Measurements from ENCODE around the gene OAT.

The OAT gene

DNA sequence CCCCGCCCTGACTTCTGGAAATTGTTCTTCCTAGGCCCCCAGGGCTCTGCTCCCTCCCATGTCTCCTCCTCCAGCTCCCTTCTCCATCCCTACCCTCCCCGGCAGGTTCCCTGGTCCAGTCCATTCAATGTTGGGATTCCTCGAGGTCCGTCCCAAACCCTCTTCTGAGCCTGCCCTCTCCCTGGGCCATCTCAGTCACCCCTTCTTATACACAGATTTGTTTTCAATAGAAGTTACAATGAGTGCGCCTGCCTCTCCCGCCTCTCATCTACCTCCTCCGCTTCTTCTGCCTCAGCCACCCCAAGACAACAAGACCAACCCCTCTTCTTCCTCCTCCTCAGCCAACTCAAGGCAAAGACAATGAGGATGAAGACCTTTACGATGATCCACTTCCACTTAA, 67.9 kb downstream of the OAT start:
- DNase-seq: no peak

DNA sequence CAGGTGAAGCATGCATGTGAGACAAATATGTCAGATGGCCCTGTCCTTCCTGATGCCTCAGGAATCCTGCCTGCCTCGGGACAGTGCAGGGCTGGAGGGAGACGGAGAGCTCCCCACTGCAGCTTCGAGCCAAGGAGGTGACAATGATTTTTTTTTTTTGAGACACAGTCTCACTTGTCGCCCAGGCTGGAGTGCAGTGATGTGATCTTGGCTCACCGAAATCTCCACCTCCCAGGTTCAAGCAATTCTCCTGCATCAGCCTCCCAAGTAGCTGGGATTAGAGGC, 68.8 kb downstream of the OAT start:
- no peak for DNase-seq

DNA sequence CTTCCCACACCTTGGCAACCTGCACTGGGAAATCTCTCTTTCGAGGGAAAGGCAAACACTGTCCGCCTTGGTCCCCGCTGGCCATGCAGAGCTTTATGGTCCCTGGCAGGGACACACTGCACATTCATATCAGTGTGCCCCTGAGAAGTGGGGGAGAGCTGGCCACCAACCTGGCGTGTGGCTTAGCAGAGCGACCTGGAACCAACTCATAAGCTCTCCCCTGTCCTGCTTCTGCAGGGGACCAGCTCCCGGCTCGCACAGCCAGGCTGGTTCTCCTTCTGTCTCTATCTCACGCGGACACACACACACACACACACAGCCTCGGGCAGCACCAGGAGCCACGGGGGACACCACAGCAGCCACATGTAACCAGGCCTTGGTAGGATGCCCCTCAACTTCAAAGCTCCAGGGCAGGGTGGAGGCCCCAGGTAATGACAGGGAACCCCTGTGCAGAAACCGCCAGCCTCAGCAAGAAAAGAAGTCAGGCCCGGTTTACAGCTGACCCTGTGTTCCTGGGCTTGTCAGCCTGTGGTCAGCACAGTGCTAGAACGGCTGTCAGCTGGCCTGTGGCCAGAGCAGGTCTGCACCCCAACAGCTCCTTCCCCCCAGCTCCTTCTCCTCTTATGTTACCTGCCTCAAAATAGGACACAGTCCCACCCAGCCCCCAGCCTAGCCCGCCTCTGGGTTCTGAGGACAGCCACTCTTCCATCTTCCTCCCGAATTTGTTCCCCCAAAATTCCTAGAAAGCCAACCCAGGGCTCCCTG, 69.3 kb downstream of the OAT start:
- no peak for DNase-seq

GRCh38 chr10:124348801-124349200, 69.9 kb downstream of the OAT start:
- no peak for DNase-seq

GRCh38 chr10:124347956-124348355, 70.8 kb downstream of the OAT start:
- no peak for DNase-seq

Data from inflammatory macrophage treated with lipopolysaccharide for 1 hour (primary cell).